BLaER1 treated with 17β-estradiol and CSF1 and Interleukin-3, amounts not matched to agents 10 nM and 100 nM (cell line): ENCODE measurements around the gene ADAMTS9.

Experiments used
- H3K27ac ChIP-seq, 11 experiments: shearing (Covaris generic); formaldehyde crosslinking; 2 replicates each; pipeline ENCODE4 v1.8.1; 2022
- H3K27me3 ChIP-seq, 11 experiments: shearing (Covaris generic); formaldehyde crosslinking; 2 replicates each; pipeline ENCODE4 v1.8.1; 2022
- H3K36me3 ChIP-seq, 11 experiments: shearing (Covaris generic); formaldehyde crosslinking; 2 replicates each; pipeline ENCODE4 v1.8.1; 2022
- H3K4me1 ChIP-seq, 10 experiments: shearing (Covaris generic); formaldehyde crosslinking; 2 replicates each; pipeline ENCODE4 v1.8.1; 2022
- H3K4me2 ChIP-seq, 11 experiments: shearing (Covaris generic); formaldehyde crosslinking; 2 replicates each; pipeline ENCODE4 v1.8.1; 2022
- H3K4me3 ChIP-seq, 10 experiments: shearing (Covaris generic); formaldehyde crosslinking; 2 replicates each; pipeline ENCODE4 v1.8.1; 2022
- H3K9ac ChIP-seq, 11 experiments: shearing (Covaris generic); formaldehyde crosslinking; 2 replicates each; pipeline ENCODE4 v1.8.1; 2022
- H3K9me3 ChIP-seq, 11 experiments: shearing (Covaris generic); formaldehyde crosslinking; replicated peaks in 1 of 11; 2 replicates each; pipeline ENCODE4 v1.8.1; 2022
- H4K20me1 ChIP-seq, 11 experiments: shearing (Covaris generic); formaldehyde crosslinking; 2 replicates each; pipeline ENCODE4 v1.8.1; 2022
- Cebpa-rat ChIP-seq, 11 experiments: shearing (Covaris generic); IDR thresholded peaks; 2 replicates each; pipeline ENCODE4 v1.8.1; 2022

The ADAMTS9 gene

DNA sequence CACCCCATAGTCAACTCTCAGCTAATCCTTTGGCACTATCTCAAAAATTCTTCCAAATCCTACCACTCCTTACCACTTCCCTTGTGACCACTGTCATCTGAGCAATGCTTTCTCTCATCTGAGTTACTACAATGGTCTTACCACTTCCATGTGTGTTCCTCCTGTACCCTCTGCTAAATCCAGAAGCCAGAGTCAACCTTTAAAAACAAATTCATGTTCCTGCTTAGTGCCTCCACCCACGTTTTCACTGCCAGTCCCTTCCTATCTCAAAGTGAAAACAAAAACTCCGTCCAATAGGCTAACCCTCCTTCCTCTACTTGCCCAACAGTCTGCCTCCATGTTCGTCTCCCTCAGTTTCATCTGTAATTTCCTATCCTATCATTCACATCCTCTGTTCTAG, 109.0 kb downstream of the ADAMTS9 start:
- no peaks in the 10 kb centered on the region for H4K20me1 ChIP-seq
- H3K27me3 ChIP-seq: no peaks in the 10 kb centered on the region
- no peak overlapping the region for H3K4me3 ChIP-seq
- H3K9me3 ChIP-seq: no peaks in the 10 kb centered on the region
- no peaks in the 10 kb centered on the region for H3K4me1 ChIP-seq
- H3K36me3 ChIP-seq: no peaks in the 10 kb centered on the region
- no peak overlapping the region for H3K4me2 ChIP-seq
- TF ChIP-seq Cebpa-rat (IDR thresholded peaks at IDR 0.05): no peak
- H3K9ac ChIP-seq: no peak overlapping the region
- no peak overlapping the region for H3K27ac ChIP-seq

DNA sequence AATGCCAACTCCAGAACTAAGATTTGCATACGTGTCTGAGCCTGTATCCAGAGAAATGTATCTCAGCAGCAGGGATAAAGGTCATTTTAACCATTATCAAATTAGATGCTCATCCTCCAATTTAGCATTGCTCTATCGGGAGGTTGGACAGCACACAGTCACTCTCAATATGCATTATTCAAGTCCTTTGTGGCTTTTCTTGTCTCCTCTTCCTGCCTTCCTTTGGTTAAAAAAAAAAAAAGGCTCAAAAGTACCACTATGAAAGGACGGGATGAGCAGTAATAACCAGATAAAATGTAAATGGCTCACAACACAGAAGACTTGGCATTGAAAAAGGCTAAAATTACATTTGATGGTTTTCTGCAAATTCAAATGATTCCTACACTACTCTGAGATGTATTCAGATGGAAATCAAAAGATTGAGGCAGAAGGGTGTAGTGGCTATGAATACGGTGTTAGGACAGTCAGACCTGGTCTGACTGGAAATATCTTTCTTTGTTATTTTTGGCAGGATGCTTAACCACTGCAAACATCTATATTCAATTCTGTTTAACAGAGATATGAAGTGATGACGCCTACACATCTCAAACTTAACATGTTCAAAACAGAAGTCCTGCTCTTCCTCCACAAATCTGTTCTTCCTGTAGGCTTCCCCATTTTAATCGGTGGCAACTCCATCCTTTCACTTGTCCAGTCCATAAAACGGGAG, 109.6 kb downstream of the ADAMTS9 start:
- Histone ChIP-seq H3K27ac (no peak overlapping the region), H3K4me1 (no peaks in the 10 kb centered on the region), H4K20me1 (no peaks in the 10 kb centered on the region), H3K4me2 (no peak overlapping the region), H3K9ac (no peak overlapping the region), H3K9me3 (no peaks in the 10 kb centered on the region), H3K36me3 (no peaks in the 10 kb centered on the region), H3K27me3 (no peaks in the 10 kb centered on the region), H3K4me3 (no peak overlapping the region)
- TF ChIP-seq Cebpa-rat (IDR thresholded peaks at IDR 0.05): no peak

DNA sequence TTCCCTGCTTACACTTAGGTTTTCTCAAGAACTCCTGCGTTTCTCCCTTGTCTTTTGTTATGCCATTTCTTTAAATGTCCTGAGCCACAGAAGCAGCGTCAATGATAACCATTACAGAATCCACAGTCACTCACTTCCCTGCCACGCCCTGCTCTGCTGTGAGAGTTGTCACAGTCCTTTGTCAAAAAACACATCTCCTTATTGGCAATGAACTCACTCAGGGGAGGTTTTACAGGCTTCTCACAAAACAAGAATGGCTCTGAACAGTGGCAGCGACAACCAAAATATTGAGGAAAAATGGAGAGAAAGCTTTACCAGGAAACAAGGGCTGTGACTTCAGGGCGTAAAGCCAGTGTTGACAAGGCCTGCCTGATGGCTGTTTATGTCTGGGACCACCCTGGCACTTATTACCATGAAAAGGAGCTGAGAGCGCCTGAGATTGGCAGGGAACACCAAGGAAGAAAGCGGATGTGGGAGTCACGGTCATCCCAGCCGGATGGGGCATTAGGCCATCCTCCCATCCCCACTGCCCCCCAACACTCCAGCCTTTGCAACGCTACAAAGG, 111.5 kb downstream of the ADAMTS9 start:
- Histone ChIP-seq H3K4me3 (no peak overlapping the region), H3K4me1 (no peaks in the 10 kb centered on the region), H3K9ac (no peak overlapping the region), H3K27me3 (no peaks in the 10 kb centered on the region), H3K9me3 (no peaks in the 10 kb centered on the region), H3K4me2 (no peak overlapping the region), H3K27ac (no peak overlapping the region), H4K20me1 (no peaks in the 10 kb centered on the region), H3K36me3 (no peaks in the 10 kb centered on the region)
- no peak for TF ChIP-seq Cebpa-rat (IDR thresholded peaks at IDR 0.05)

DNA sequence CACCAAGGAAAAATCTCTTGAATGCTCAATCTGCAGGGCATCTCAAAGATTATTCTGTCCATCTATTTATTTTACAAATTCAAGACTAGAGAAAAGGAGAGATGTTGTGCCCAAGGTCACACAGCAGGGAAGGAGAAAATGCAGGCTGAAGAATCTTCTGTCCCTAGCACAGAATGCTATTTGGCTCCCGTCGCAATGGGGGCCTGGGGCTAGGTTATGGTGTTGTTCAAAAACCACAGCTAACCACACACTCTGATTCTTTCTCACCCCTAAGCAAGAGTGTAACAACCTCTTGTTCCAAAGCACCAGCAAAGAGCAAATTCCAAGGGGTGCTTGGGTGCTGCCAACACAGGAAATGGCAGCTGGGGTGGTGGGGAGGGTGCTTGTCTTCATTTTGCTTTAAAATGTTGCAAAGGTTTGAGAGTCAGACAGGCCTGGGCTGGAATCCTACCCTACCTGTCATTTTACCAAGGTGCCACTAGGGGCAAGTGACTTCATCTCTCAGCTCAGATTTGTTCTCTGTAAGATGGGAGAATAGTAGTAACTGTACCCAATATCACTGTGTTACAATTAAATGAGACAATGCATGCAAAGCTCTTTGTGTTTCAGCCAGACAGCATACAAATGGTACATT, 112.5 kb downstream of the ADAMTS9 start:
- no peak overlapping the region for H3K27ac ChIP-seq
- H3K36me3 ChIP-seq: no peaks in the 10 kb centered on the region
- H3K9ac ChIP-seq: no peak overlapping the region
- TF ChIP-seq Cebpa-rat (IDR thresholded peaks at IDR 0.05): no peak
- no peaks in the 10 kb centered on the region for H4K20me1 ChIP-seq
- H3K9me3 ChIP-seq: no peaks in the 10 kb centered on the region
- H3K4me3 ChIP-seq: no peak overlapping the region
- no peak overlapping the region for H3K4me2 ChIP-seq
- H3K27me3 ChIP-seq: no peaks in the 10 kb centered on the region
- H3K4me1 ChIP-seq: no peaks in the 10 kb centered on the region

- H3K27ac ChIP-seq: no peak overlapping the region
- H3K9ac ChIP-seq: no peak overlapping the region
- no peaks in the 10 kb centered on the region for H3K27me3 ChIP-seq
- H3K4me1 ChIP-seq: no peaks in the 10 kb centered on the region
- H3K4me3 ChIP-seq: no peak overlapping the region
- no peaks in the 10 kb centered on the region for H3K9me3 ChIP-seq
- no peaks in the 10 kb centered on the region for H4K20me1 ChIP-seq
- H3K4me2 ChIP-seq: no peak overlapping the region
- TF ChIP-seq Cebpa-rat (IDR thresholded peaks at IDR 0.05): no peak
- no peaks in the 10 kb centered on the region for H3K36me3 ChIP-seq
Observed at GRCh38 chr3:64574194-64574593, 113.6 kb downstream of the ADAMTS9 start.

- H3K36me3 ChIP-seq: no peaks in the 10 kb centered on the region
- H3K27me3 ChIP-seq: no peaks in the 10 kb centered on the region
- H4K20me1 ChIP-seq: no peaks in the 10 kb centered on the region
- no peak overlapping the region for H3K27ac ChIP-seq
- H3K4me2 ChIP-seq: no peak overlapping the region
- H3K4me3 ChIP-seq: no peak overlapping the region
- no peak overlapping the region for H3K9ac ChIP-seq
- H3K4me1 ChIP-seq: no peaks in the 10 kb centered on the region
- TF ChIP-seq Cebpa-rat (IDR thresholded peaks at IDR 0.05): no peak
- H3K9me3 ChIP-seq: no peaks in the 10 kb centered on the region
Observed at GRCh38 chr3:64571982-64572381, 115.8 kb downstream of the ADAMTS9 start.

DNA sequence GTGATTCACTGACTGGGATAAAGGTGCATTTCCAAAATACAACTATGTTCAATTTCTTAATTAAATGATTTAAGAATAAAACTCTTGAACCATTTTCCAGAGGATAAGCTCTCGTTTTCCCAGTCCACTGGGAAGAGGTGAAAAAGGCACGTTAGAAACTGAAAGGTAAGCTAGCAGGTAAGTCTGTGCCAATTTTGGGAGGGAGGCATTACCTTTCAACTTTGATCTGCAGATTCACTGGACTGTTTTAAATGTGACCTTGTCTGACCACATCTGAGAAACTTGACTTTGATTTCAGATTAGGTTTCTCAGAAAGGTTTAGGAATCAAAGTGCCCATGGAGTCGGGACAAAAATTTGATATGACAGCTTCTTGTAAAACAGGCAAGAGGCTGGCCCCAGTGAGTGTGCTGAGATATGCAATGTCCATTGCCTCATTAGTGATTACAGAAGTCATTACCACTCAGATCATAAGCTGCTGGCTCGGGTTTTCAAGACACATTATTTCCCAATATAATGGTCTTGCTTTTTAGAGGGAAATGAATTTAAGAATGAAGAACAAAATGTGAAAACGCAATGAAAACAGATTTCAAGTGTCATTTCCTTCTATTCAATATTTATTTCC, 118.8 kb downstream of the ADAMTS9 start:
- no peak overlapping the region for H3K4me3 ChIP-seq
- no peaks in the 10 kb centered on the region for H3K4me1 ChIP-seq
- no peaks in the 10 kb centered on the region for H3K27me3 ChIP-seq
- no peak overlapping the region for H3K9ac ChIP-seq
- H4K20me1 ChIP-seq: no peaks in the 10 kb centered on the region
- H3K27ac ChIP-seq: no peak overlapping the region
- no peaks in the 10 kb centered on the region for H3K9me3 ChIP-seq
- H3K4me2 ChIP-seq: no peak overlapping the region
- no peak for TF ChIP-seq Cebpa-rat (IDR thresholded peaks at IDR 0.05)
- no peaks in the 10 kb centered on the region for H3K36me3 ChIP-seq

GRCh38 chr3:64566859-64567258, 120.9 kb downstream of the ADAMTS9 start:
- Histone ChIP-seq H3K4me3 (no peak overlapping the region), H4K20me1 (no peaks in the 10 kb centered on the region), H3K9me3 (no peaks in the 10 kb centered on the region), H3K36me3 (no peaks in the 10 kb centered on the region), H3K27ac (no peak overlapping the region), H3K4me1 (no peaks in the 10 kb centered on the region), H3K4me2 (no peak overlapping the region), H3K9ac (no peak overlapping the region), H3K27me3 (no peaks in the 10 kb centered on the region)
- TF ChIP-seq Cebpa-rat (IDR thresholded peaks at IDR 0.05): no peak

DNA sequence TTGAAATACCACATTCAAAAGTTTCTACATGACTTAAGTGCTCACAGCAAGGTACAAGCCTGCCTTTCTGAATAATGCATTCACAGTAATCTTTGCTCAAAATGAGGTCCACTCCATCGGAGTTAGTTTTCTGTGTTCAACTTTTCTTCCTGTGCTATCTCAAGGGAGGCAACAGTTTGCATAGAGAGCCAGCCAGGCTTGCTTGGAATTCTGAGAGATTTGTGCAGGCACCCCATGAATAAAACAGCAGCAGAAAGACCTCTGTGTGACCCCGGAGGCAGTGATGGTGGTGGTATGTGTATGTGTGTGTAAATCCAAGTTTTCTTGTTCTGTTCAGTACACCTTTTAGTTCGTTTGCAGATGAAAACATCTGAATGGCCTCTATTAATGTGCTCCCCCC, 124.0 kb downstream of the ADAMTS9 start:
- no peak overlapping the region for H3K4me2 ChIP-seq
- no peak overlapping the region for H3K9ac ChIP-seq
- no peaks in the 10 kb centered on the region for H3K9me3 ChIP-seq

More for the DNA sequence above, 124.0 kb downstream of the ADAMTS9 start:
- TF ChIP-seq Cebpa-rat (IDR thresholded peaks at IDR 0.05): no peak
- no peak overlapping the region for H3K27ac ChIP-seq
- no peaks in the 10 kb centered on the region for H3K4me1 ChIP-seq
- H3K36me3 ChIP-seq: no peaks in the 10 kb centered on the region
- H4K20me1 ChIP-seq: no peaks in the 10 kb centered on the region
- H3K27me3 ChIP-seq: no peaks in the 10 kb centered on the region
- no peak overlapping the region for H3K4me3 ChIP-seq
